HepG2 (cell line): ENCODE measurements around the gene NIPAL3. TPM values are rescaled to one million over a fixed set of nuclear protein-coding genes. Genes with fewer than 3 reads are reported as not detected.

Experiments used
- ATAC-seq: fragments of 200-7000 bp; cut with Tn5 transposase; 3 replicates; pipeline ENCODE4 v1.9.1; 2020; ENCODE audit warnings: mild to moderate bottlenecking, moderate library complexity
- BruUV-seq: library from RNA; stranded (reverse); fragments of 400-500 nt; replicated peaks from 2 replicates; lab custom pipeline; 2021; lab: Mats Ljungman, UMichigan
- CTCF ChIA-PET: fragments of 300-600 bp; formaldehyde crosslinking; extraction: SDS; loops from one replicate; lab custom pipeline; 2021; ENCODE audit warnings: low total read pairs, inconsistent platforms, low intra/inter-chr PET ratio; lab: Yijun Ruan, JAX
- POLR2A ChIA-PET: fragments of 350-600 bp; sonication (Branson Sonifier 250); formaldehyde crosslinking; loops from one replicate; lab custom pipeline; 2020; ENCODE audit warnings: antibody characterized with exemption, inconsistent platforms; lab: Yijun Ruan, JAX
- DNase-seq: peaks from one replicate; pipeline ENCODE4 v3.0.0-alpha.2; 2015; ENCODE audit warnings: low spot score
- FAIRE-seq: peaks from 3 replicates; lab custom pipeline; 2011; peaks lifted over from hg19 to GRCh38; lab: Jason Lieb, UNC
- H2AFZ ChIP-seq: one replicate; pipeline ENCODE4 v1.6.1; 2011; ENCODE audit warnings: low read length, inconsistent platforms
- H3K27ac ChIP-seq: fragments of 300-600 bp; 3 replicates; pipeline ENCODE4 v1.8.0; 2011; ENCODE audit warnings: mixed run types, mild to moderate bottlenecking, mixed read lengths, low read length, inconsistent platforms; ENCODE audit not compliant: insufficient read depth; ENCODE audit errors: extremely low read length
- H3K27me3 ChIP-seq, 2 experiments: fragments of 200-600 bp in 1 of 2; 2 replicates in 1 of 2; 3 replicates in 1 of 2; pipeline versions ENCODE4 v1.6.0 to v1.8.0; 2011; ENCODE audit warnings: low read length in 2 of 2, mild to moderate bottlenecking in 2 of 2, moderate library complexity in 2 of 2, inconsistent platforms in 1 of 2; ENCODE audit not compliant: insufficient read depth in 2 of 2, control insufficient read depth in 1 of 2
- H3K36me3 ChIP-seq, 2 experiments: fragments of 200-600 bp in 1 of 2; replicated peaks in 1 of 2; 2 replicates in 1 of 2; 3 replicates in 1 of 2; pipeline versions ENCODE4 v1.5.1 to v1.8.0; 2011; ENCODE audit warnings: low read length in 2 of 2, inconsistent platforms in 1 of 2; ENCODE audit not compliant: insufficient read depth in 2 of 2, control insufficient read depth in 1 of 2
- H3K4me1 ChIP-seq: 2 replicates; pipeline ENCODE4 v1.5.1; 2012; ENCODE audit warnings: low read length, inconsistent platforms; ENCODE audit not compliant: insufficient read depth
- H3K4me2 ChIP-seq: 2 replicates; pipeline ENCODE4 v1.6.0; 2011; ENCODE audit warnings: low read depth, low read length, inconsistent platforms
- H3K4me3 ChIP-seq, 3 experiments: fragments of 200-600 bp in 1 of 3; sonication (generic), shearing (Covaris generic) in 1 of 3; replicated peaks in 1 of 3; 2 replicates each; pipeline ENCODE4 v1.5.1; 2011 to 2016; ENCODE audit warnings: low read length in 3 of 3, inconsistent platforms in 2 of 3, low read depth in 2 of 3, mild to moderate bottlenecking in 2 of 3, control low read depth in 1 of 3, mixed read lengths in 1 of 3; ENCODE audit not compliant: insufficient read depth in 1 of 3
- H3K79me2 ChIP-seq: one replicate; pipeline ENCODE4 v1.6.1; 2011; ENCODE audit warnings: low read length, inconsistent platforms; ENCODE audit not compliant: insufficient read depth
- H3K9ac ChIP-seq: 2 replicates; pipeline ENCODE4 v1.6.0; 2011; ENCODE audit warnings: mild to moderate bottlenecking, low read depth, low read length, inconsistent platforms; ENCODE audit not compliant: insufficient read depth
- H3K9me3 ChIP-seq: 2 replicates; pipeline ENCODE4 v1.5.1; 2012; ENCODE audit warnings: mild to moderate bottlenecking, low read length
- H4K20me1 ChIP-seq: 2 replicates; pipeline ENCODE4 v1.6.0; 2011; ENCODE audit warnings: inconsistent platforms, mild to moderate bottlenecking, low read length, moderate library complexity; ENCODE audit not compliant: insufficient read depth
- FOSL1 ChIP-seq: sonication (generic); formaldehyde crosslinking; IDR thresholded peaks from 2 replicates; pipeline ENCODE4 v1.9.0; 2021; ENCODE audit warnings: missing genetic modification reagents, borderline replicate concordance
- FOSL2 ChIP-seq: sonication (generic); formaldehyde crosslinking; IDR thresholded peaks from 2 replicates; pipeline ENCODE4 v1.4.0; 2020; ENCODE audit warnings: missing genetic modification reagents
- FOXA3 ChIP-seq: IDR thresholded peaks from 2 replicates; pipeline ENCODE4 v1.6.1; 2016; ENCODE audit warnings: missing genetic modification reagents, missing compliant biosample characterization
- FOXM1 ChIP-seq: sonication (generic); formaldehyde crosslinking; IDR thresholded peaks from 2 replicates; pipeline ENCODE4 v1.5.0; 2020; ENCODE audit warnings: missing genetic modification reagents
- FUBP1 ChIP-seq: sonication (generic); formaldehyde crosslinking; IDR thresholded peaks from 2 replicates; pipeline ENCODE4 v1.5.1; 2020; ENCODE audit warnings: missing genetic modification reagents, mild to moderate bottlenecking, borderline replicate concordance
- HMGA1 ChIP-seq: sonication (generic); formaldehyde crosslinking; conservative IDR thresholded peaks from 2 replicates; pipeline ENCODE4 v1.4.0; 2020; ENCODE audit warnings: missing genetic modification reagents
- HOXD1 ChIP-seq: sonication (generic); formaldehyde crosslinking; IDR thresholded peaks from 2 replicates; pipeline ENCODE4 v1.5.0; 2020; ENCODE audit warnings: missing genetic modification reagents
- JUNB ChIP-seq: sonication (generic); formaldehyde crosslinking; IDR thresholded peaks from 2 replicates; pipeline ENCODE4 v1.8.0; 2022; ENCODE audit warnings: missing genetic modification reagents, mild to moderate bottlenecking, borderline replicate concordance
- KAT8 ChIP-seq: IDR thresholded peaks from 2 replicates; pipeline ENCODE4 v1.6.1; 2016; ENCODE audit warnings: missing genetic modification reagents, missing compliant biosample characterization
- MXI1 ChIP-seq: IDR thresholded peaks from 3 replicates; pipeline ENCODE4 v1.6.1; 2012; ENCODE audit warnings: low read depth, low read length, inconsistent platforms, borderline replicate concordance
- NFRKB ChIP-seq: fragments of 450-650 bp; IDR thresholded peaks from 2 replicates; pipeline ENCODE4 v1.6.1; 2017
- NFYB ChIP-seq: sonication (generic); formaldehyde crosslinking; IDR thresholded peaks from 2 replicates; pipeline ENCODE4 v1.4.0; 2020; ENCODE audit warnings: missing genetic modification reagents
- THAP8 ChIP-seq: sonication (generic); formaldehyde crosslinking; IDR thresholded peaks from 2 replicates; pipeline ENCODE4 v1.5.1; 2020; ENCODE audit warnings: missing genetic modification reagents, mild to moderate bottlenecking, borderline replicate concordance
- ZNF180 ChIP-seq: sonication (generic); formaldehyde crosslinking; IDR thresholded peaks from 2 replicates; pipeline ENCODE4 v1.4.0; 2020; ENCODE audit warnings: low read depth, missing genetic modification reagents, borderline replicate concordance
- ZNF607 ChIP-seq: sonication (generic); formaldehyde crosslinking; IDR thresholded peaks from 2 replicates; pipeline ENCODE4 v1.5.1; 2020; ENCODE audit warnings: missing genetic modification reagents, mild to moderate bottlenecking, borderline replicate concordance
- ZNF616 ChIP-seq: sonication (generic); formaldehyde crosslinking; IDR thresholded peaks from 2 replicates; pipeline ENCODE4 v1.5.0; 2020; ENCODE audit warnings: low read depth, mild to moderate bottlenecking, missing genetic modification reagents
- ZNF7 ChIP-seq: IDR thresholded peaks from 2 replicates; pipeline ENCODE4 v1.6.1; 2016; ENCODE audit warnings: missing biosample characterization, missing genetic modification reagents
- ZNF782 ChIP-seq: sonication (generic); formaldehyde crosslinking; IDR thresholded peaks from 2 replicates; pipeline ENCODE4 v1.4.0; 2020; ENCODE audit warnings: missing genetic modification reagents, mild to moderate bottlenecking, borderline replicate concordance
- WGBS: methylation state at CpG from one replicate; pipeline ENCODE4 v1.1.6; 2017; ENCODE audit warnings: low lambda C conversion rate; 5-methylcytosine and 5-hydroxymethylcytosine counted together
- in situ Hi-C: cut with HindIII; loops from 2 replicates; pipeline ENCODE4 v1.10.0; 2017; ENCODE audit warnings: low pct_unique_long_range_greater_than_20kb; ENCODE audit not compliant: extremely low pct_ligation_motif_present
- intact Hi-C: fragments of 100-400 bp; cut with micrococcal nuclease; formaldehyde crosslinking; loops from one replicate; pipeline ENCODE4 v1.10.0; 2022; ENCODE audit not compliant: unreplicated experiment
- polyA plus RNA-seq, 8 experiments: library from polyadenylated mRNA; depleted of rRNA in 3 of 8; stranded (reverse) in 7 of 8; unstranded in 1 of 8; fragments of >200 nt; fragmentation: Illumina TruSeq in 4 of 8; extraction: Trizol in 4 of 8; gene quantifications; 2 replicates each; pipeline versions ENCODE4 v1.2.1 to v1.2.3, GENCODE V29; 2011 to 2016; ENCODE audit warnings: low read depth in 4 of 8, missing spikeins in 1 of 8, mixed read lengths in 1 of 8; ENCODE audit not compliant: insufficient read depth in 1 of 8
- total RNA-seq, 5 experiments: library from RNA; depleted of rRNA; stranded (reverse); fragments of >200 nt; fragmentation: Illumina TruSeq; extraction: Trizol; gene quantifications; 2 replicates each; pipeline ENCODE4 v1.2.3, GENCODE V29; 2016; ENCODE audit warnings: low read depth in 1 of 5

Gene NIPAL3
- total and polyA plus RNA-seq, 2 of the 13 experiments (the other 11 are each of a cell fraction or from before 2014, with no cell fraction given), result 5.6 to 8.6 TPM

GRCh38 chr1:24384251-24385090, 31.1 kb upstream of the NIPAL3 start:
- Histone ChIP-seq H3K4me1 (peaks cover 20% of the 10 kb centered on the region), H3K27ac (no peak overlapping the region), H4K20me1 (no peaks in the 10 kb centered on the region), H3K79me2 (no peaks in the 10 kb centered on the region), H3K4me2 (no peak overlapping the region), H2AFZ (no peak overlapping the region), H3K27me3 (no peaks in the 10 kb centered on the region), H3K9ac (no peak overlapping the region), H3K36me3 (no peaks in the 10 kb centered on the region; a peak in 1 of 5 replicates), H3K9me3 (no peaks in the 10 kb centered on the region), H3K4me3 (no peak overlapping the region)
- WGBS, result 83% methylated on average over 13 of the region's 13 CpGs
- BruUV-seq, result no TSS peak
- FAIRE-seq, result no peak
- DNase-seq, result no peak
- TF ChIP-seq FUBP1 (CRISPR knock-in tag), result no peak
- TF ChIP-seq HMGA1 (CRISPR knock-in tag), result no peak
- TF ChIP-seq ZNF782, result no peak
- TF ChIP-seq ZNF7 (CRISPR knock-in tag), result no peak
- TF ChIP-seq FOXA3 (CRISPR knock-in tag), result no peak
- no peak for TF ChIP-seq ZNF607 (CRISPR knock-in tag)
- TF ChIP-seq NFYB, result no peak
- TF ChIP-seq KAT8, result no peak
- no peak for TF ChIP-seq MXI1
- no peak for TF ChIP-seq THAP8 (CRISPR knock-in tag)
- TF ChIP-seq NFRKB, result no peak
- TF ChIP-seq JUNB (CRISPR knock-in tag), result no peak
- TF ChIP-seq ZNF616 (CRISPR knock-in tag), result no peak
- no peak for TF ChIP-seq FOXM1 (CRISPR knock-in tag)
- TF ChIP-seq HOXD1 (CRISPR knock-in tag), result no peak
- no peak for TF ChIP-seq FOSL1 (CRISPR knock-in tag)
- TF ChIP-seq FOSL2 (CRISPR knock-in tag), result no peak
- TF ChIP-seq ZNF180 (CRISPR knock-in tag), result no peak
- POLR2A ChIA-PET, result no interaction called here
- no peak for ATAC-seq
- CTCF ChIA-PET, result no interaction called here
- intact Hi-C loops (loop anchor here (10.0 kb wide), 1 partner anchor 1020 kb away; the partner anchor contains the start of gene ZNF436), in situ Hi-C loops (no loop called here)
